Measurements from ENCODE around the gene VGLL4.

Gene VGLL4

GRCh38 chr3:11627612-11628011, 16.1 kb downstream of the VGLL4 start:
- no peak for DNase-seq (ENCODE audit: low read depth)

- DNase-seq (ENCODE audit: low read depth), result no peak
Observed at GRCh38 chr3:11626084-11626463, 17.6 kb downstream of the VGLL4 start.

- no peak for DNase-seq (ENCODE audit: low read depth)
Observed at GRCh38 chr3:11625376-11626083, 18.2 kb downstream of the VGLL4 start.

- DNase-seq (ENCODE audit: low read depth), result no peak
Observed at GRCh38 chr3:11624704-11625375, 18.9 kb downstream of the VGLL4 start.

- DNase-seq (ENCODE audit: low read depth), result no peak
Observed at GRCh38 chr3:11624161-11624560, 19.6 kb downstream of the VGLL4 start.

- no peak for DNase-seq (ENCODE audit: low read depth)
Observed at GRCh38 chr3:11622586-11623550, 20.8 kb downstream of the VGLL4 start.

- no peak for DNase-seq (ENCODE audit: low read depth)
Observed at GRCh38 chr3:11621077-11621476, 22.6 kb downstream of the VGLL4 start.

GRCh38 chr3:11619946-11620652, 23.6 kb downstream of the VGLL4 start:
- DNase-seq (ENCODE audit: low read depth), result no peak

GRCh38 chr3:11619461-11619860, 24.3 kb downstream of the VGLL4 start:
- DNase-seq (ENCODE audit: low read depth), result no peak

- no peak for DNase-seq (ENCODE audit: low read depth)
Observed at GRCh38 chr3:11618904-11619303, 24.8 kb downstream of the VGLL4 start.

- no peak for DNase-seq (ENCODE audit: low read depth)
Observed at GRCh38 chr3:11616551-11616950, 27.2 kb downstream of the VGLL4 start.

GRCh38 chr3:11613851-11614487, 29.7 kb downstream of the VGLL4 start:
- DNase-seq (ENCODE audit: low read depth), result no peak

- no peak for DNase-seq (ENCODE audit: low read depth)
Observed at GRCh38 chr3:11613319-11613718, 30.4 kb downstream of the VGLL4 start.

GRCh38 chr3:11612515-11613188, 31.1 kb downstream of the VGLL4 start:
- no peak for DNase-seq (ENCODE audit: low read depth)

- no peak for DNase-seq (ENCODE audit: low read depth)
Observed at GRCh38 chr3:11611341-11611799, 32.3 kb downstream of the VGLL4 start.

GRCh38 chr3:11610700-11611275, 32.9 kb downstream of the VGLL4 start:
- DNase-seq (ENCODE audit: low read depth), result no peak

- peak; percentile 66 for DNase-seq (ENCODE audit: low read depth)
Observed at GRCh38 chr3:11610044-11610671, 33.6 kb downstream of the VGLL4 start.

- DNase-seq (ENCODE audit: low read depth), result no peak
Observed at GRCh38 chr3:11609481-11609880, 34.2 kb downstream of the VGLL4 start.

GRCh38 chr3:11607816-11608215, 35.9 kb downstream of the VGLL4 start:
- no peak for DNase-seq (ENCODE audit: low read depth)

- no peak for DNase-seq (ENCODE audit: low read depth)
Observed at GRCh38 chr3:11606865-11607440, 36.8 kb downstream of the VGLL4 start.

Measured in stromal cell of bone marrow (primary cell).